ENCODE measurements around the gene MR1. TPM values are rescaled to one million over a fixed set of nuclear protein-coding genes. Genes with fewer than 3 reads are reported as not detected.
"Not testable (repeated sequence)": the region's sequence is repeated elsewhere in the genome, so short reads cannot be mapped to it uniquely, and the experiment has no call there.

Gene MR1
- total and polyA plus RNA-seq, 8 donors, result 1.1 to 40.8 (median 7.5) TPM

DNA sequence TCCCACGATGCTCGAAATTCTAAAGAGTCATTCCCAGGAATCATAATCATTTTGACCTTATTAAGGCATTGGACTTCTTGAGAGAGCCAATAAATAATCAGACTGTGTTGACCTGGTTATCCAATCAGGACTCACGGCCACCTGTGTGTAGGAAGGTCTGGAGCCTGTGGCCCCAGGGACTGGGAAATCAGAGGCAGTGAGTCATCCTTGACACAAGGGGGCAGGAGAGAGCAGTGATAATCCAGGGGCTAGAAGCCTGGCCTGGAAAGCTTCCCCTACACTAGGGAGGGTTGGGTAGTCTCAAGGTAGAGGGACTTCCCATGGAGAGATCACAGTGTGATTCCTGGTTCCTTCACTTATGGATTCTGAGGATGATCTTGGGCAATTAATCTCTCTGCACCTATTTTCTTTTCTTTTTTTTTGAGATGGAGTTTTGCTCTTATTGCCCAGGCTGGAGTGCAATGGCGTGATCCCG is 4.7 kb downstream of the MR1 start:
- peaks cover 23 to 73% (median 36%) of the 10 kb centered on the region in 4 donors for H3K4me1 ChIP-seq
- H3K27ac ChIP-seq, result no peak overlapping the region
- peaks cover 0 to 11% (median 0%) of the 10 kb centered on the region in 4 donors for H3K36me3 ChIP-seq
- TF ChIP-seq, protein P1, sequence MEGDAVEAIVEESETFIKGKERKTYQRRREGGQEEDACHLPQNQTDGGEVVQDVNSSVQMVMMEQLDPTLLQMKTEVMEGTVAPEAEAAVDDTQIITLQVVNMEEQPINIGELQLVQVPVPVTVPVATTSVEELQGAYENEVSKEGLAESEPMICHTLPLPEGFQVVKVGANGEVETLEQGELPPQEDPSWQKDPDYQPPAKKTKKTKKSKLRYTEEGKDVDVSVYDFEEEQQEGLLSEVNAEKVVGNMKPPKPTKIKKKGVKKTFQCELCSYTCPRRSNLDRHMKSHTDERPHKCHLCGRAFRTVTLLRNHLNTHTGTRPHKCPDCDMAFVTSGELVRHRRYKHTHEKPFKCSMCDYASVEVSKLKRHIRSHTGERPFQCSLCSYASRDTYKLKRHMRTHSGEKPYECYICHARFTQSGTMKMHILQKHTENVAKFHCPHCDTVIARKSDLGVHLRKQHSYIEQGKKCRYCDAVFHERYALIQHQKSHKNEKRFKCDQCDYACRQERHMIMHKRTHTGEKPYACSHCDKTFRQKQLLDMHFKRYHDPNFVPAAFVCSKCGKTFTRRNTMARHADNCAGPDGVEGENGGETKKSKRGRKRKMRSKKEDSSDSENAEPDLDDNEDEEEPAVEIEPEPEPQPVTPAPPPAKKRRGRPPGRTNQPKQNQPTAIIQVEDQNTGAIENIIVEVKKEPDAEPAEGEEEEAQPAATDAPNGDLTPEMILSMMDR (IDR thresholded peaks at IDR 0.05), result peak in 5 of 7 experiments; percentile 54 to 72 (median 62)
- TF ChIP-seq POLR2A (IDR thresholded peaks at IDR 0.05), result no peak
- no peak for TF ChIP-seq POLR2AphosphoS5 (IDR thresholded peaks at IDR 0.05)
- no peak for TF ChIP-seq EP300 (IDR thresholded peaks at IDR 0.05)
- no peak overlapping the region for H3K4me3 ChIP-seq
- WGBS, 5 donors, result 71 to 84% (median 80%) methylated on average over 3 to 5 of the region's 5 CpGs
- no peaks in the 10 kb centered on the region for H3K27me3 ChIP-seq
- no peaks in the 10 kb centered on the region for H3K9me3 ChIP-seq
- intact Hi-C loops (cut with DNase I; ENCODE audit: low total_unique reads), result loop anchor here (10.0 kb wide), 1 partner anchor 106 kb away; no protein-coding TSS in a partner anchor
- peak; percentile 55 to 79 for DNase-seq

DNA sequence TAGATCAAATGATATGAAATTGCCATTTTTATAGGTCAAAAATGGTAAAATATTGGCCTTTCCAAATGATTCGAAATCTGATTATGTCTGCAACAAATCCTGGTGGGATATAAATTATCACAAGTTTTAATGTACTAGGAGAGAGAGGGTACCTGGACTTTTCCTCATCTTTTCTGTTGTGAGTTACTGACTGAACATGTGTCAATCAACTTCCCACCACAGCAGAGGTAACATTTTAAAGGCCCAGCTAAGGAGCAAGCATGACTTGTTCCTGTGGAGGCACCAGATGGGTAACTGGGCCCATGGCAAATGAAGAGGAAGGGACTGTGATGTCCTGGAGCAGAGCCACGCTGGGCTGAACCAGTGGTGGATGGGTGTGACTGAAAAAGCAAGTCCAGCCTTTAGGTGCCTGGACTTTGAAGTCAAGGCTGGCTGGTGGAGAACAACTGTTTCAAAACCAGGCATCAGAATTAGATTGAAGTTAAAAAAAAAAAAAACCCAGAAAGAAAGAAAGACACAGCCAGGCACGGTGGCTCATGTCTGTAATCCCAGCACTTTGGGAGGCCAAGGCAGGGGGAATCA is 6.6 kb downstream of the MR1 start:
- Histone ChIP-seq H3K4me1 (peaks cover 13 to 74% (median 31%) of the 10 kb centered on the region in 4 donors), H3K36me3 (peaks cover 0 to 14% (median under 1%) of the 10 kb centered on the region in 4 donors), H3K9me3 (no peaks in the 10 kb centered on the region), H3K4me3 (no peak overlapping the region), H3K27ac (no peak overlapping the region), H3K27me3 (no peaks in the 10 kb centered on the region)
- TF ChIP-seq EP300 (IDR thresholded peaks at IDR 0.05), result no peak
- TF ChIP-seq POLR2AphosphoS5 (IDR thresholded peaks at IDR 0.05), result no peak
- TF ChIP-seq, protein P1 (IDR thresholded peaks at IDR 0.05), result no peak
- no peak for TF ChIP-seq POLR2A (IDR thresholded peaks at IDR 0.05)
- no peak for DNase-seq
- intact Hi-C loops (cut with DNase I; ENCODE audit: low total_unique reads), result no loop called here
- 65 to 87% (median 78%) methylated on average over 3 of the region's 3 CpGs for WGBS, 5 donors

DNA sequence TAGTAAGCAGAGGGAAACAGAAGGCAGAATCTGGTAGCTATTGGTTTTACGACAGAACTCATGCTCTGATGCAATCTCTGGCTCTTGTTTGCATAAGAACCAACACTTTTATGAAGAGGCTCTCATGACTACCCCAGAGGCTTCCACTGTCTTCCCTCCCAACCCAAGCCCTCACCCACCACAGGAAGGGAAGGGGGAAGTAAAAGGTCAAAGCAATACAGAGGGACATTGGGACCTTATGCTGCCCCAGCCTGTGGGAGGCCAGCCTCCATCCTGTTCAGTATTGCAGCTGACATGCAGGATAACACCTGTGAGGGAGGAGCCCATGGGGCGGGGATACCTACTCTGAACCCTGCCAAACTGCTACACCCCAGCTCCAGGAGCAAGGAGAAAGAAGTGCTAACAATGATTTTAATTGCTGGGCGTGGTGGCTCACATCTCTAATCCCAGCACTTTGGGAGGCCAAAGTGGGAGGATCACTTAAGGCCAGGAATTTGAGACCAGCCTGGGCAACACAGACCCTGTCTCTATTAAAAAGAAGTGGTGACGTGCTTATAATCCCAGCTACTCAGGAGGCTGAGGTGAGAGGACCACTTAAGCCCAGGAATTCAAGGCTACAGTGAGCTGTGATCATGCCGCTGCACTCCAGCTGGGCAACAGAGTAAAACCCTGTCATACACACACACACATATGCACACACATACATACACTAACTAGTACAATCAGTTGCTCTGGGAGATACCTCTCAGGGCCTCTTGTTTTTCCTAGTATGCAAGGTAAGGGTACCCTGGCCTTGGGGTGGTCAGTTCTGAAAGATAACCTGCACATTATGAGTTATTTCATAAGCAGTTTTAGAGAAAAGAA is 9.5 kb downstream of the MR1 start:
- Histone ChIP-seq H3K9me3 (no peaks in the 10 kb centered on the region), H3K36me3 (peaks cover 0 to 26% (median 14%) of the 10 kb centered on the region in 4 donors), H3K4me3 (no peak overlapping the region), H3K4me1 (peaks cover 0 to 50% (median 18%) of the 10 kb centered on the region in 4 donors), H3K27me3 (no peaks in the 10 kb centered on the region), H3K27ac (peak overlapping the region in 1 of 5 donors; percentile 7)
- WGBS, 5 donors, result 46 to 89% (median 64%) methylated on average over 5 of the region's 5 CpGs
- DNase-seq, result peak in 1 of 2 donors; percentile 51
- intact Hi-C loops (cut with DNase I; ENCODE audit: low total_unique reads), result no loop called here
- no peak for TF ChIP-seq EP300 (IDR thresholded peaks at IDR 0.05)
- TF ChIP-seq, protein P1 (IDR thresholded peaks at IDR 0.05), result no peak
- TF ChIP-seq POLR2AphosphoS5 (IDR thresholded peaks at IDR 0.05), result no peak
- no peak for TF ChIP-seq POLR2A (IDR thresholded peaks at IDR 0.05)

DNA sequence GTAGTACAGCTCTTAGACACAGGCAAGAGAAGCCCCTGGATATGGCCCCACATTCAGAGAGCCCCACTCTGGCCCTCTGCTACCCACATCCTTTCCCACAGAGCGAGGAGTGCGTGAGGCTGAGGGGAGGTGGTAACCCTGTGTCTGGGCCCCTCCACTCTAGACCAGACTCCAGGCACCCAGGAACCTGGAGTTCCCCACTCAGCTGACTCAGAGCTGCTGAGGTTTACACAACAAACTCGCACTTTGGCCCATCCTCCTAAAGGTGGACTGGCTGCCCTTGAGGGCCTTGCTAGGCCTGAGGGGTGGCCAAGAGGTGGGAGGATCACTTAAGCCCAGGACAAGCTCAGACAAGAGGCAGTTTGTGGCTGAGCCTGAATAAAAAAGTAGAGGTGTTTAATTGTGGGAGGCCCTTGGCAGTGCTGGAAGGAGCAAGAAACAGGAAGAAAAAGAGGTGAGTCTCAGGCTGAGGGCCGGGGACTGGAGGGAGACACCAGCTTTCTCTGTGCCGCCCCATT is 10.7 kb downstream of the MR1 start:
- Histone ChIP-seq H3K4me3 (no peak overlapping the region), H3K27me3 (no peaks in the 10 kb centered on the region), H3K9me3 (no peaks in the 10 kb centered on the region), H3K4me1 (peaks cover 0 to 40% (median 15%) of the 10 kb centered on the region in 4 donors), H3K36me3 (peaks cover 0 to 26% (median 16%) of the 10 kb centered on the region in 4 donors), H3K27ac (peak overlapping the region in 1 of 5 donors; percentile 22)
- peak; percentile 30 to 70 for DNase-seq
- WGBS, 5 donors, result 61 to 72% (median 66%) methylated on average over 3 to 5 of the region's 5 CpGs
- intact Hi-C loops (cut with DNase I; ENCODE audit: low total_unique reads), result no loop called here
- TF ChIP-seq POLR2AphosphoS5 (IDR thresholded peaks at IDR 0.05), result no peak
- TF ChIP-seq EP300 (IDR thresholded peaks at IDR 0.05), result no peak
- TF ChIP-seq POLR2A (IDR thresholded peaks at IDR 0.05), result no peak
- TF ChIP-seq, protein P1 (IDR thresholded peaks at IDR 0.05), result no peak

DNA sequence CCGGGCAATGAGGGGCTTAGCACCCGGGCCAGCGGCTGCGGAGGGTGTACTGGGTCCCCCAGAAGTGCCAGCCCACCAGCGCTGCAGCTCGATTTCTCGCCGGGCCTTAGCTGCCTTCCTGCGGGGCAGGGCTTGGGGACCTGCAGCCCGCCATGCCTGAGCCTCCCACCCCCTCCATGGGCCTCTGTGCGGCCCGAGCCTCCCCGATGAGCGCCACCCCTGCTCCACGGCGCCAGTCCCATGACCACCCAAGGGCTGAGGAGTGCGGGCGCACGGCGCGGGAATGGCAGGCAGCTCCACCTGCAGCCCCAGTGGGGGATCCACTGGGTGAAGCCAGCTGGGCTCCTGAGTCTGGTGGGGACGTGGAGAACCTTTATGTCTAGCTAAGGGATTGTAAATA is 12.2 kb downstream of the MR1 start:
- intact Hi-C loops (cut with DNase I; ENCODE audit: low total_unique reads); H3K27ac ChIP-seq; H3K4me3 ChIP-seq; H3K27me3 ChIP-seq; H3K9me3 ChIP-seq; DNase-seq: not testable (repeated sequence)
- Histone ChIP-seq H3K36me3 (peaks cover 0 to 37% (median 20%) of the 10 kb centered on the region in 4 donors), H3K4me1 (peaks cover 0 to 34% (median 15%) of the 10 kb centered on the region in 4 donors)
- 95 to 99% (median 97%) methylated on average over 11 to 22 of the region's 22 CpGs for WGBS, 5 donors

Measured in stomach (tissue), 9 donors.